Measurements from ENCODE around the gene TCP10L.
"Not testable (repeated sequence)": the region's sequence is repeated elsewhere in the genome, so short reads cannot be mapped to it uniquely, and the experiment has no call there.

TCP10L gene

GRCh38 chr21:32554832-32555638 is 30.3 kb downstream of the TCP10L start:
- no peak for DNase-seq (ENCODE audit: low read depth)

- no peak for DNase-seq (ENCODE audit: low read depth)
Measured at GRCh38 chr21:32549886-32550285, 35.4 kb downstream of the TCP10L start.

DNA sequence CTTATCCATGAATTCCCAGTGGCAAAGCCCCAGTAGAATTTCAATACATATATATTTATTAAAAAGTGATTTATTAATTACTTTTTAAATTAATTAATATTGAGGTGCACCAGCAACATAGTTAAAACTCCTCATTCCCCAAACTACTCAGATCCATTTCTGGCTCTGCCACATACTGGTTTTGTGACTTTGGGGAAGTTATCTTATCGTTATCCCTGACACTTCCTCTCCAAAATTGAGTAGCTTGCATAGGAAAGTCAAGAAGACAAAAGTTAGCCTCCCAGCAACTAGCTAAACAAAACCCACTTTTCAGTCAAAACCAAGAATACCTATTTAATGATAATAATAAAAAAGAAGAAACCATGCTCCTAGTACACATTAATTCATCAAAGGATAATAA is 35.9 kb downstream of the TCP10L start:
- no peak for DNase-seq (ENCODE audit: low read depth)

DNA sequence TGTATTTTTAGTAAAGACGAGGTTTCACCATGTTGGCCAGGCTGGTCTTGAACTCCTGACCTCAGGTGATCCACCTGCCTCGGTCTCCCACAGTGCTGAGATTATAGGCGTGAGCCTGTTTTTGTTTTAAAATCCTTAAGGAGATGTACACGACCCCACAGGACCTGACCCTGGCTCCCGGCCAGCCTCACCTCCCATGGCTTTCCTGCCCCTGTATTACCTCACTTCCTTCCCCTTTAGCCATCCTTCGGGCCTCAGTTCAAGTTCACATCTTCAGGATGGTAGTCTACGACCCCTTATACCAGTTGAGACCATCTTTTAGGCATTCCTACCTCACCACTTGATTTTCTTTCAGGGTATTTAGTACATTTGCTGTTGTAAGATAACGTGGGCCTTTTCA is 36.3 kb downstream of the TCP10L start:
- DNase-seq (ENCODE audit: low read depth) = no peak

DNA sequence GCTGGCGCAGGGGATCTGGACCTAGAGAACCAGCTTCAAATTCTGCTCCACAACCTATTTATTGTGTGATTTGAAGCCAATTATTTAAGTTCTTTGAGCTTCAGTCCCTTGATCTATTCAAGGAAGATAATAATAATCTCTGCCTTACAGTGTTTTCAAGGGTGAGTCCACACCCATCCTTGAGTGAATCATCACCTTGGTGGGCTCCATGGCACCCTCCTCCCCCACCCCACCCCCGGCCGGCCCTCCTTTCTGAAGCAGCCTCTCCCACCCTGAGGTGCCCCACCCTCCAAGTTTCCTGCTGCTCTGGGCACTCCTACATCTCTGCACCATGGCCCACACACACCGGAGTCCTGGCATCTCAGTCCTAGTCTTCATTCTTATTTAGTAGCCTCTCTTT is 38.3 kb downstream of the TCP10L start:
- DNase-seq (ENCODE audit: low read depth) = no peak

GRCh38 chr21:32545948-32546441 is 39.3 kb downstream of the TCP10L start:
- no peak for DNase-seq (ENCODE audit: low read depth)

DNA sequence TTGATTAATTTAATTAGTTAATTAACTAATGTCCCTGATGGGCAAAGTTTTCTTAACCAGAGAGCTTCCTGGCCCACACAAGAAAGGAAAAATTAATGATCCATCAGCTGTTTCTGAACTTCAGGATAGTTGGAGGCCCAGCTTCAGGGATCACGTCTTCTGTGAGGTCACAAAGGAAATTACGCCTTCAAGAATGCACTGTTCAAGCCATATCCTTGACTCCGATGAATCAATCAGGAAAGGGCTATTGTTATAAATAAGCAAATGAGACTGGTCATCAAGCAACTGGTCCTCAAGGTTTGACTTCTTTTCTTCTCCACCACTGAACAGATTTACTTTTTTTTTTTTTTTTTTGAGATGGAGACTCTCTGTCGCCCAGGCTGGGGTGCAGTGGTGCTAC is 40.6 kb downstream of the TCP10L start:
- DNase-seq (ENCODE audit: low read depth) = no peak

- no peak for DNase-seq (ENCODE audit: low read depth)
Measured at GRCh38 chr21:32543975-32544374, 41.3 kb downstream of the TCP10L start.

DNA sequence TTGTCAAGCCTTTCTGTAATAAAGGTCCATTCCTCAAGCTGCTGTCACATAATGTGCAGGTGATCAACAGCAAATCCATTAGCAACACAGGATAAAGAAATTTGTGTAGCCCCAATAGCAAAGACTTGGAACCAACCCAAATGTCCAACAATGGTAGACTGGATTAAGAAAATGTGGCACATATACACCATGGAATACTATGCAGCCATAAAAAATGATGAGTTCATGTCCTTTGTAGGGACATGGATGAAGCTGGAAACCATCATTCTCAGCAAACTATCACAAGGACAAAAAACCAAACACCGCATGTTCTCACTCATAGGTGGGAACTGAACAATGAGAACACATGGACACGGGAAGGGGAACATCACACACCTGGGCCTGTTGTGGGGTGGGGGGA is 42.3 kb downstream of the TCP10L start:
- DNase-seq (ENCODE audit: low read depth) = not testable (repeated sequence)

- no peak for DNase-seq (ENCODE audit: low read depth)
Measured at GRCh38 chr21:32539378-32539777, 45.9 kb downstream of the TCP10L start.

- no peak for DNase-seq (ENCODE audit: low read depth)
Measured at GRCh38 chr21:32538147-32538792, 47.1 kb downstream of the TCP10L start.

DNA sequence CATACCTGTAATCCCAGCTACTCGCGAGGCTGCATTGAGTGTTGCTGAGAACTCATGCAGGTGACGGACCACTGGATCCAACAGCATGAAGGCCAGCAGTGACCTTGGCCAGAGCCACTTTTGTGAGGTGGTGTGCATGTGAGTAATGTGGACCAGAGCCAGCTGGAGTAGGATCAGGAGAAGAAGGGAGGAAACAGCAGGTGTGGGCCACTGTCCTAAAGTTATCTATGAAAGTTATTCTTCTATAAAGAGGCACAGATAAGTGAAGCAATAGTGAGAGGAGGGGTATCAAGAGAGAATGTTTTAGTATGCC is 47.8 kb downstream of the TCP10L start:
- DNase-seq (ENCODE audit: low read depth) = no peak

GRCh38 chr21:32535612-32536011 is 49.7 kb downstream of the TCP10L start:
- no peak for DNase-seq (ENCODE audit: low read depth)

GRCh38 chr21:32534113-32534512 is 51.2 kb downstream of the TCP10L start:
- no peak for DNase-seq (ENCODE audit: low read depth)

DNA sequence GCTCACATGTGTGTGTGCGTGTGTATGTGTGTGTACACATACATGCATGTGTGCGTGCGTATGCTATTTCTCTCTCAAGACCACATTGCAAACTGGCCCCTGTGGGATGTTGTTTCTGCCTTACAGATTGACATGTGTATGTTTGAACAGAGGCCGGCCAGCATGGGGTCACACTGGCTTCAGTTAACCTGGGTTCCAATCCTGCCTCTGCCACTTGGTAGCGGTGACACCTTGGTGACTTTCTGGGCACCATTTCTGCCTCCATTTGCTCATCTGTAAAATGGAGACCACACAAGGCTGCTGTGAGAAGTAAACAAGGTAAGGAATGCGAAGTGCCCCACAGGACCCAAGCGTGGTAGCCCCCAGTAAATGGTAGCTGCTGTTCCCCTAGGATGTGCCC is 51.7 kb downstream of the TCP10L start:
- DNase-seq (ENCODE audit: low read depth) = no peak

GRCh38 chr21:32533053-32533452 is 52.3 kb downstream of the TCP10L start:
- no peak for DNase-seq (ENCODE audit: low read depth)

DNA sequence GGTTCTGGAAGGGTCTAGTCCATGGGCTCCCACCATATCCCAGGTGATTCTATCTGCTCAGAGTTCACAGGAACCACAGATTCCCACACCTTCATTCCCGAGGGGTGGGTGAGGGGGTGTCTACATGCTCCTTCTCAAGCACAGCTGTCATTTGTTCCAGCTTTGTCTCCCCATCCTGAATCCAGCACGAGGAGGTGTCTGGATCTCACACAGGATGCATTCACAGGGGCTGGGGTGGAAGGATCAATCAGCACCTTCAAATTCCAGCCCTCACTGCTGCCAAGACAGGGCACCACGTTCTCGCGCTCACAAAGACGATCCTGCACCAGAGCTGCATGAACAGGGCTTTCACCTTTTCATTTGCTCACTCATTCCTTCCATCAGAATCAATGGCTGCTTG is 52.7 kb downstream of the TCP10L start:
- no peak for DNase-seq (ENCODE audit: low read depth)

DNA sequence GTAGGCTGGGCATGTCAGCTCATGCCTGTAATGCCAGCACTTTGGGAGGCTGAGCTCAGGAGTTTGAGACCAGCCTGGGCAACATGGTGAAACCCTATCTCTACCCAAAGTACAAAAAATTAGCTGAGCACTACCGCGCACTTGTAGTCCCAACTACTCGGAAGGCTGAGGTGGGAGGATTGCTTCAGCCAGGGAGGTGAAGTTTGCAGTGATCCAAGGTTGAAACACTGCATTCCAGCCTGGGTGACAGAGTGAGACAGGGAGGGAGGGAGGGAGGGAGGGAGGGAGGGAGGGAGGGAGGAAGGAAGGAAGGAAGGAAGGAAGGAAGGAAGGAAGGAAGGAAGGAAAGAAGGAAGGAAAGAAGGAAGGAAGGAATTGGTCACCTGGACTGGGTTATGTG is 53.8 kb downstream of the TCP10L start:
- not testable (repeated sequence) for DNase-seq (ENCODE audit: low read depth)

DNA sequence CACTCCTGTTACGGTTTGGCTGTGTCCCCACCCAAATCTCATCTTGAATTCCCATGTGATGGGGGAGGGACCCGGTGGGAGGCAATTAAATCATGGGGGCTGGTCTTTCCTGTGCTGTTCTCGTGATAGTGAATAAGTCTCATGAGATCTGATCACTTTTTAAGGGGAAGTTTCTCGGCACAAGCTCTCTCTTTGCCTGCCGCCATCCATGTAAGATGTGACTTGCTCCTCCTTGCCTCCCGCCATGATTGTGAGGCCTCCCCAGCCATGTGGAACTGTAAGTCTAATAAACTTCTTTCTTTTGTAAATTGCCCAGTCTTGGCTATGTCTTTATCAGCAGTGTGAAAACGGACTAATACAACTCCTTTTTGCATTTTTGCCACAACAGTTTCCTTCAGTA is 54.5 kb downstream of the TCP10L start:
- DNase-seq (ENCODE audit: low read depth) = not testable (repeated sequence)

DNA sequence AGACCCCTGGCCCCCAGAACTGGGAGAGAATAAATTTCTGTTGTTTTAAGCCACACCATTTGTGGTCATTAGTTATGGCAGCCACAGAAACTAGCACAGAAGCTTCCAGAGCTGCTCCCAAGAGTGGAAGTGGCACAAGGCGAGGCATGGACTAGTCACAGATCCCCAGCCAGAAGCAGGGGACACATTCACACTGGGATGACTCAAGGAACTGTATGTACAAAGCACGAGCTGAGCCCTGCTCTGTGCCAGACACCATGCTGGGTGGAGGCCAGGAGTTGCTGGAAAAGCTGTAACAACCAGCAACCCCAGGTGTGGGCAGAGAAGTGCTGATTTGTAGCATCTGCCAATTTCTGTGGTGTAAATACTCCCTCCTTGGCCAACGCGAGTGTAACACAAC is 55.6 kb downstream of the TCP10L start:
- no peak for DNase-seq (ENCODE audit: low read depth)

DNA sequence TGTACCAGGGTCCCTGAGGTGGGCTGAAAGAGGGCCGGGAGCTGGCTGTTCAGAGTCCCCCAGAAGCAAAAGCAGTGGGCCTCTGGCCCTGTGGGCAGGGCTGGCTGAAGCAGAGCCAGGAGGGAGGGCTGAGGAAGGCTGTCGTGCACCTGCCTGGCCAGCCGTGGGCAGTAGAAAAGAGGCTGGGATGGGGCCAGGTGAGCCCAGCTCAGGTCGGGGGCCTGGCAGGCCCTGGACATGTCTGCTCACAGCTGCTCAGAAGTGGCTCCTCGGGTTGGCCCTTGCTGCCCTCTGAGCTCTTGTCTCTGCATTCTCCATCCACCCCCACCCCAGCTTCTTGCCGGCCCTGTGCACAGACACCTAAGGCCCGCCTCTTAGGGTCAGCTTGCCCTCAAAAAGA is 60.0 kb downstream of the TCP10L start:
- no peak for DNase-seq (ENCODE audit: low read depth)

DNA sequence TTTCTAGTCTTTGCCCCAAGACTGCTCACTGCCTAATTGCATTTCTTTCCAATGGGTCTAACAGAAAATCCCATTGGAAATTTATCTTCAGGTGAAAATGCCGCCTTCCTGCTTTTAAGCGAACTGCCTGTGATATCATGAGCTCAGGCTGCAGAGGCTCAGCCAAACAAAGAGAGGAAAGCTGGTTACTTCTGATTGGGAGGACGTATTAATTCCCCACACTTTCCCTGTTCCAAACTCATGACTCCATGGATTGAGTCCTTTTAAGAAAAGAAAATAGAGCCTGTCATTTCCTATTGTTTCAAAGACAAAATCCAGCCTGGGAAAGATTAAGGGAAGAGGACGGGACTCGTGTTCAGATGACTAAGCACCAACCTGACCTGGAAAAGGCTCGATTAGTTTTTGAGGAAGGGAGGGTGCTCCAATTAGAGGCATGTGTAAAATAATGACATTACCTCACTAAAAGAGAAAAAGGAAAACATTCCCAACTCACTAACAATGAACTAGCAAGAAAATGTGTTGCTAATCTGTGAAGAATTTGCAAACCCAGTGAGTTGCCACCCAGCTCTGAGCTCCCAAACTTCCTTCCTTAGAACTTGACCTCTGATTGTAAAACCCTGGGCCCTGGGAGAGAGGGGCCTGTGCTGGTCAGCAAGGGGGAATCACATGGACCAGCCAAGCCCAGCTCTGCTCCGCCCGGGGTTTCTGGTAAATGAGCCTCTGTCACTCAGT is 61.2 kb downstream of the TCP10L start:
- DNase-seq (ENCODE audit: low read depth) = no peak

Measured in stimulated activated CD4-positive, alpha-beta T cell treated with anti-CD3 and anti-CD28 coated beads, Interleukin-2, amount 100 ng/mL, for 4 hours (primary cell).